Neuronal stem cell (in vitro differentiated cells): Measurements from ENCODE around the gene OR7G3.
A peak's percentile ranks its signal among the peaks of the same experiment; 100 is the strongest.

ENCODE experiments used
- DNase-seq: peaks from one replicate; pipeline ENCODE4 v3.0.0-alpha.2; 2013; ENCODE audit warnings: low spot score
- H2AFZ ChIP-seq: one replicate; pipeline ENCODE4 v1.6.1; 2013; ENCODE audit warnings: mild to moderate bottlenecking, low read length, inconsistent platforms
- H2AK5ac ChIP-seq: 2 replicates; pipeline ENCODE4 v1.6.1; 2013; ENCODE audit warnings: low read depth, mild to moderate bottlenecking, inconsistent platforms, low read length, moderate library complexity, mixed read lengths
- H2BK120ac ChIP-seq: 2 replicates; pipeline ENCODE4 v1.6.1; 2013; ENCODE audit warnings: low read depth, mild to moderate bottlenecking, inconsistent platforms, low read length, moderate library complexity, mixed read lengths
- H2BK12ac ChIP-seq: one replicate; pipeline ENCODE4 v1.6.1; 2013; ENCODE audit warnings: low read length, inconsistent platforms
- H2BK15ac ChIP-seq: 2 replicates; pipeline ENCODE4 v1.6.1; 2013; ENCODE audit warnings: mild to moderate bottlenecking, low read length, inconsistent platforms, mixed read lengths
- H2BK5ac ChIP-seq: one replicate; pipeline ENCODE4 v1.6.1; 2013; ENCODE audit warnings: inconsistent platforms, mild to moderate bottlenecking, low read length, moderate library complexity
- H3K14ac ChIP-seq: one replicate; pipeline ENCODE4 v1.6.1; 2013; ENCODE audit warnings: low read length, inconsistent platforms
- H3K18ac ChIP-seq: 2 replicates; pipeline ENCODE4 v1.6.1; 2013; ENCODE audit warnings: low read length, inconsistent platforms
- H3K23ac ChIP-seq: 2 replicates; pipeline ENCODE4 v1.6.1; 2013; ENCODE audit warnings: low read depth, mild to moderate bottlenecking, mixed read lengths, low read length, inconsistent platforms; ENCODE audit not compliant: poor library complexity
- H3K27ac ChIP-seq: replicated peaks from 3 replicates; pipeline ENCODE4 v1.5.1; 2013; ENCODE audit warnings: low read length, inconsistent platforms
- H3K27me3 ChIP-seq, 3 experiments: 2 replicates each; pipeline ENCODE4 v1.6.1; 2013; ENCODE audit warnings: low read length in 3 of 3, mild to moderate bottlenecking in 2 of 3, inconsistent platforms in 1 of 3, low read depth in 1 of 3, mixed read lengths in 1 of 3, moderate library complexity in 1 of 3; ENCODE audit not compliant: control insufficient read depth in 3 of 3, insufficient read depth in 3 of 3
- H3K36me3 ChIP-seq, 2 donors: replicated peaks in 1 of 2; 2 replicates each; pipeline ENCODE4 v1.6.1; 2013; ENCODE audit warnings: low read length in 2 of 2; ENCODE audit not compliant: control insufficient read depth in 2 of 2, insufficient read depth in 2 of 2
- H3K4ac ChIP-seq: 2 replicates; pipeline ENCODE4 v1.6.1; 2013; ENCODE audit warnings: inconsistent platforms, mild to moderate bottlenecking, low read length, moderate library complexity
- H3K4me1 ChIP-seq, 2 donors: 1 replicate in 1 of 2; 2 replicates in 1 of 2; pipeline ENCODE4 v1.6.1; 2013; ENCODE audit warnings: low read length in 2 of 2, low read depth in 1 of 2; ENCODE audit not compliant: control insufficient read depth in 2 of 2, insufficient read depth in 1 of 2
- H3K4me2 ChIP-seq: one replicate; pipeline ENCODE4 v1.6.1; 2013; ENCODE audit warnings: mild to moderate bottlenecking, low read length, inconsistent platforms; ENCODE audit not compliant: insufficient read depth, poor library complexity, severe bottlenecking
- H3K4me3 ChIP-seq, 2 donors: 2 replicates each; pipeline ENCODE4 v1.5.1; 2013; ENCODE audit warnings: low read length in 2 of 2, mild to moderate bottlenecking in 2 of 2, inconsistent platforms in 1 of 2, moderate library complexity in 1 of 2
- H3K79me1 ChIP-seq: one replicate; pipeline ENCODE4 v1.6.1; 2013; ENCODE audit warnings: low read depth, mild to moderate bottlenecking, inconsistent platforms, low read length, moderate library complexity
- H3K9ac ChIP-seq: one replicate; pipeline ENCODE4 v1.6.1; 2013; ENCODE audit warnings: mild to moderate bottlenecking, low read depth, low read length, inconsistent platforms; ENCODE audit not compliant: poor library complexity
- H3K9me3 ChIP-seq, 2 donors: replicated peaks in 1 of 2; 2 replicates each; pipeline versions ENCODE3 to v1.6.1; 2013; ENCODE audit warnings: low read length in 2 of 2, mild to moderate bottlenecking in 2 of 2, inconsistent platforms in 1 of 2, low read depth in 1 of 2, mixed read lengths in 1 of 2, moderate library complexity in 1 of 2; ENCODE audit not compliant: control insufficient read depth in 2 of 2, insufficient read depth in 1 of 2
- H4K8ac ChIP-seq: one replicate; pipeline ENCODE4 v1.6.1; 2013; ENCODE audit warnings: low read depth, mild to moderate bottlenecking, inconsistent platforms, low read length, moderate library complexity
- H4K91ac ChIP-seq: one replicate; pipeline ENCODE4 v1.6.1; 2013; ENCODE audit warnings: low read length, low read depth, mild to moderate bottlenecking, inconsistent platforms; ENCODE audit not compliant: poor library complexity
- WGBS, 2 donors: extraction: QIAGEN DNeasy Blood & Tissue Kit; methylation state at CpG; one replicate each; pipeline ENCODE4 v1.1.7; 2013; ENCODE audit warnings: missing lambda C conversion rate in 2 of 2, mixed read lengths in 1 of 2; ENCODE audit not compliant: insufficient read length in 2 of 2, insufficient replicate concordance in 1 of 2; ENCODE audit errors: extremely low coverage in 2 of 2; 5-methylcytosine and 5-hydroxymethylcytosine counted together

OR7G3 gene

GRCh38 chr19:9165261-9165660, 38.5 kb upstream of the OR7G3 start:
- Histone ChIP-seq H3K36me3 (peaks cover 32 to 56% of the 10 kb centered on the region in 2 donors), H2BK5ac (no peak overlapping the region), H2AK5ac (no peak overlapping the region), H3K23ac (no peak overlapping the region), H3K4me2 (no peak overlapping the region), H3K9ac (no peak overlapping the region), H4K91ac (no peak overlapping the region), H3K27me3 (no peaks in the 10 kb centered on the region), H3K4me3 (no peak overlapping the region), H4K8ac (no peak overlapping the region), H3K18ac (no peak overlapping the region), H3K4ac (no peak overlapping the region), H2BK12ac (no peak overlapping the region), H3K27ac (no peak overlapping the region), H2BK120ac (no peak overlapping the region), H2AFZ (no peak overlapping the region), H2BK15ac (no peak overlapping the region), H3K9me3 (peaks cover 26 to 33% of the 10 kb centered on the region in 2 donors), H3K4me1 (no peaks in the 10 kb centered on the region), H3K79me1 (no peaks in the 10 kb centered on the region), H3K14ac (no peak overlapping the region)
- no peak for DNase-seq
- no CpG with 5 or more reads among the region's 3 CpGs for WGBS, 2 donors

- H3K4me1 ChIP-seq: no peaks in the 10 kb centered on the region
- H2BK15ac ChIP-seq: no peak overlapping the region
- H2BK12ac ChIP-seq: no peak overlapping the region
- no peak overlapping the region for H3K4ac ChIP-seq
- no peak overlapping the region for H4K91ac ChIP-seq
- no peak overlapping the region for H2BK120ac ChIP-seq
- no peak overlapping the region for H3K4me2 ChIP-seq
- no peak overlapping the region for H2AFZ ChIP-seq
- H3K18ac ChIP-seq: no peak overlapping the region
- no peak overlapping the region for H4K8ac ChIP-seq
- H3K36me3 ChIP-seq: peaks cover 67 to 91% of the 10 kb centered on the region in 2 donors
- H3K27ac ChIP-seq: no peak overlapping the region
- no peak overlapping the region for H3K14ac ChIP-seq
- H3K9ac ChIP-seq: no peak overlapping the region
- no peaks in the 10 kb centered on the region for H3K79me1 ChIP-seq
- no peak overlapping the region for H2BK5ac ChIP-seq
- no peak overlapping the region for H3K23ac ChIP-seq
- no peak overlapping the region for H3K4me3 ChIP-seq
- H2AK5ac ChIP-seq: no peak overlapping the region
- peaks cover 53 to 69% of the 10 kb centered on the region in 2 donors for H3K9me3 ChIP-seq
- H3K27me3 ChIP-seq: no peaks in the 10 kb centered on the region
- WGBS, 2 donors: no CpG with 5 or more reads among the region's 12 CpGs
- DNase-seq: no peak
Observed at GRCh38 chr19:9161427-9161826, 34.7 kb upstream of the OR7G3 start.

DNA sequence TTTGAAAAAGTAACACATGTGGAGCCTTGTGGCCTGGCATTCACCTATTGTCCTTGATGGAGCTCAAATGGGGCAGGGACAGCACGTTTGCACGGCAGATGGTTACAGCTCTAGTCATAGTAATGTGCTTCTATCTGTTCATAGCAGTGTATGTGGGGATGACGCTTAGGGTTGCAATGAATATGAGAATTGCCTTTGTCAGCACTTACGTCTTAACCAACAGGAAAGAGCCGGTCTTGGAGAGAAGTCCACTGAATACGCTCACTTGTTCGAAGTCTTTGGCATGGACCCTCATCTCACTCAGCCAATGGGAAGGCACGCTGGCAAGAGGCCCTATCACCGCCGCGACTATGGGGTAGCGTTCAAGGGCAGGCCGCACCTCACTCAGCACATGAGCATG, 33.1 kb upstream of the OR7G3 start:
- no peak overlapping the region for H2BK5ac ChIP-seq
- no peak overlapping the region for H3K4ac ChIP-seq
- H2AFZ ChIP-seq: no peak overlapping the region
- H3K9ac ChIP-seq: no peak overlapping the region
- no peak overlapping the region for H2BK120ac ChIP-seq
- H3K23ac ChIP-seq: peak overlapping the region; percentile 59
- peaks cover 64 to 84% of the 10 kb centered on the region in 2 donors for H3K9me3 ChIP-seq
- DNase-seq: no peak
- no peak overlapping the region for H4K91ac ChIP-seq
- no peaks in the 10 kb centered on the region for H3K4me1 ChIP-seq
- no peak overlapping the region for H4K8ac ChIP-seq
- no peak overlapping the region for H3K27ac ChIP-seq
- no peaks in the 10 kb centered on the region for H3K27me3 ChIP-seq
- no peak overlapping the region for H2AK5ac ChIP-seq
- H3K4me2 ChIP-seq: no peak overlapping the region
- no peak overlapping the region for H3K14ac ChIP-seq
- no peak overlapping the region for H2BK15ac ChIP-seq
- no CpG with 5 or more reads among the region's 13 CpGs for WGBS, 2 donors
- no peaks in the 10 kb centered on the region for H3K79me1 ChIP-seq
- H3K18ac ChIP-seq: no peak overlapping the region
- no peak overlapping the region for H3K4me3 ChIP-seq
- peaks cover 78 to 97% of the 10 kb centered on the region in 2 donors for H3K36me3 ChIP-seq
- H2BK12ac ChIP-seq: no peak overlapping the region

DNA sequence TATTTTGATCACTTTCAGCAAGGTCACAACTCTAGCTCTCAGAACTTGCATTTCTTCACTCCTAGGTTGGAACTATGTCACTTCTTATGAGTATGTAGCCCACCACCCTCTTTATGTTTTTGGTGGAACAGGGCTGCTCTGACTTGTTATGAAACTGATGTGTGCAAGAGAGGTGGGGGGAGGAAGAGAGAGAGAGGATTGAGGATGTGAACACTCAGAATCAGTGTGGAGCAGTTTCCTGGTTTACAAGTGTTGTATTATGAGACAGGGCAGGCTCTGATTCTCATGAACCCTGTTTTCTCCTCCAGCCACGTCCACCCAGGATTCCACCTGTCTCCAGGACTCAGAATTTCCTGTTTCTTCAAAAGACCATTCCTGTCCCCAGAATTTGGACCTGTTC, 29.6 kb upstream of the OR7G3 start:
- H3K4me3 ChIP-seq: no peak overlapping the region
- H2BK5ac ChIP-seq: no peak overlapping the region
- no peak overlapping the region for H4K91ac ChIP-seq
- no peak overlapping the region for H3K4ac ChIP-seq
- no peak overlapping the region for H2BK15ac ChIP-seq
- no peaks in the 10 kb centered on the region for H3K27me3 ChIP-seq
- H3K4me1 ChIP-seq: no peaks in the 10 kb centered on the region
- peaks cover 2% of the 10 kb centered on the region for H3K79me1 ChIP-seq
- no peak overlapping the region for H3K14ac ChIP-seq
- H2AK5ac ChIP-seq: no peak overlapping the region
- H3K36me3 ChIP-seq: peaks cover 64 to 92% of the 10 kb centered on the region in 2 donors
- no peak overlapping the region for H2BK12ac ChIP-seq
- H2BK120ac ChIP-seq: no peak overlapping the region
- H3K9ac ChIP-seq: no peak overlapping the region
- WGBS, 2 donors: no CpG with 5 or more reads among the region's 1 CpG
- no peak overlapping the region for H3K23ac ChIP-seq
- H3K27ac ChIP-seq: no peak overlapping the region
- no peak for DNase-seq
- no peak overlapping the region for H2AFZ ChIP-seq
- H4K8ac ChIP-seq: no peak overlapping the region
- H3K9me3 ChIP-seq: peaks cover 59 to 94% of the 10 kb centered on the region in 2 donors
- no peak overlapping the region for H3K4me2 ChIP-seq
- no peak overlapping the region for H3K18ac ChIP-seq
